GM12878 (cell line): ENCODE data around the gene NSMCE1. TPM values are rescaled to one million over a fixed set of nuclear protein-coding genes. Genes with fewer than 3 reads are reported as not detected.

Experiments
- ATAC-seq: fragments of 200-7000 bp; cut with Tn5 transposase; 3 replicates; pipeline ENCODE4 v1.9.1; 2020; ENCODE audit warnings: mild to moderate bottlenecking, moderate library complexity
- BruUV-seq: library from RNA; stranded (reverse); fragments of 400-500 nt; replicated peaks from 2 replicates; lab custom pipeline; 2021; lab: Mats Ljungman, UMichigan
- CTCF ChIA-PET: fragments of 300-600 bp; sonication (Branson Sonifier 250); formaldehyde crosslinking; extraction: SDS; loops from one replicate; lab custom pipeline; 2021; ENCODE audit warnings: inconsistent platforms; lab: Yijun Ruan, JAX
- POLR2A ChIA-PET: fragments of 350-600 bp; formaldehyde crosslinking; extraction: SDS; loops from one replicate; lab custom pipeline; 2021; ENCODE audit warnings: inconsistent platforms; lab: Charles Lee
- RAD21 ChIA-PET: fragments of 300-600 bp; sonication (Branson Sonifier 250); formaldehyde crosslinking; loops from one replicate; lab custom pipeline; 2023; ENCODE audit warnings: antibody characterized with exemption; ENCODE audit not compliant: unreplicated experiment; lab: Charles Lee
- SMC1A ChIA-PET: fragments of 300-600 bp; sonication (Branson Sonifier 250); formaldehyde crosslinking; loops from one replicate; lab custom pipeline; 2023; ENCODE audit not compliant: unreplicated experiment, uncharacterized antibody; lab: Charles Lee
- DNase-seq: peaks from one replicate; pipeline ENCODE4 v3.0.0-alpha.2; 2011; ENCODE audit warnings: low read depth, low spot score
- FAIRE-seq: peaks from 3 replicates; lab custom pipeline; 2011; peaks lifted over from hg19 to GRCh38; lab: Jason Lieb, UNC
- H2AFZ ChIP-seq: 2 replicates; pipeline ENCODE4 v1.6.0; 2011; ENCODE audit warnings: low read depth, low read length, control low read depth; ENCODE audit not compliant: control insufficient read depth
- H3K27ac ChIP-seq: 2 replicates; pipeline ENCODE4 v1.5.1; 2011; ENCODE audit warnings: control low read depth; ENCODE audit not compliant: control insufficient read depth, insufficient read depth
- H3K27me3 ChIP-seq, 2 experiments: replicated peaks in 1 of 2; 2 replicates each; pipeline versions ENCODE4 v1.6.0 to v1.6.1; 2011; ENCODE audit warnings: low read length in 1 of 2; ENCODE audit not compliant: control insufficient read depth in 2 of 2, insufficient read depth in 2 of 2
- H3K36me3 ChIP-seq, 2 experiments: 2 replicates each; pipeline ENCODE4 v1.5.1; 2011; ENCODE audit warnings: low read length in 1 of 2; ENCODE audit not compliant: control insufficient read depth in 2 of 2, insufficient read depth in 2 of 2
- H3K4me1 ChIP-seq: 2 replicates; pipeline ENCODE4 v1.6.1; 2011; ENCODE audit warnings: mild to moderate bottlenecking, low read length, moderate library complexity, mixed read lengths; ENCODE audit not compliant: control insufficient read depth, insufficient read depth
- H3K4me2 ChIP-seq: 2 replicates; pipeline ENCODE4 v1.6.0; 2011; ENCODE audit warnings: control low read depth; ENCODE audit not compliant: control insufficient read depth, insufficient read depth
- H3K4me3 ChIP-seq: fragments of 200-600 bp; sonication (generic); 2 replicates; pipeline ENCODE4 v1.5.1; 2016
- H3K79me2 ChIP-seq: 2 replicates; pipeline ENCODE4 v1.6.0; 2011; ENCODE audit warnings: low read length; ENCODE audit not compliant: control insufficient read depth, insufficient read depth
- H3K9ac ChIP-seq: 2 replicates; pipeline ENCODE4 v1.8.0; 2011; ENCODE audit warnings: low read length, control low read depth, mixed read lengths; ENCODE audit not compliant: control insufficient read depth, insufficient read depth
- H3K9me3 ChIP-seq: replicated peaks from 3 replicates; pipeline ENCODE4 v1.5.1; 2011; ENCODE audit warnings: mild to moderate bottlenecking, low read length; ENCODE audit not compliant: control insufficient read depth, insufficient read depth
- H4K20me1 ChIP-seq: 2 replicates; pipeline ENCODE4 v1.6.0; 2011; ENCODE audit not compliant: control insufficient read depth, insufficient read depth
- BACH1 ChIP-seq: fragments of 450-650 bp; IDR thresholded peaks from 2 replicates; pipeline ENCODE4 v1.6.1; 2017; ENCODE audit warnings: mild to moderate bottlenecking, borderline replicate concordance
- CREB1 ChIP-seq: IDR thresholded peaks from 2 replicates; pipeline ENCODE4 v1.6.1; 2012; ENCODE audit warnings: low read depth, mild to moderate bottlenecking, inconsistent platforms
- DPF2 ChIP-seq: fragments of 450-650 bp; IDR thresholded peaks from 2 replicates; pipeline ENCODE4 v1.6.1; 2017; ENCODE audit warnings: mild to moderate bottlenecking
- FOXM1 ChIP-seq: IDR thresholded peaks from 2 replicates; pipeline ENCODE4 v1.6.1; 2012; ENCODE audit warnings: low read depth, mild to moderate bottlenecking, inconsistent platforms, low read length, moderate library complexity
- MEF2A ChIP-seq: IDR thresholded peaks from 2 replicates; pipeline ENCODE4 v1.6.1; 2011; ENCODE audit warnings: low read depth, mild to moderate bottlenecking, low read length, moderate library complexity; ENCODE audit not compliant: insufficient read depth
- MEF2B ChIP-seq: fragments of 450-650 bp; IDR thresholded peaks from 2 replicates; pipeline ENCODE4 v1.6.1; 2018; ENCODE audit warnings: mild to moderate bottlenecking, moderate library complexity; ENCODE audit not compliant: partially characterized antibody, poor library complexity, severe bottlenecking
- MYC ChIP-seq: IDR thresholded peaks from 2 replicates; pipeline ENCODE4 v1.6.1; 2011; ENCODE audit warnings: mild to moderate bottlenecking, low read length, moderate library complexity, inconsistent platforms; ENCODE audit not compliant: insufficient read depth, insufficient replicate concordance, insufficient read length, severe bottlenecking
- NFIC ChIP-seq: IDR thresholded peaks from 2 replicates; pipeline ENCODE4 v1.6.1; 2012; ENCODE audit warnings: low read depth, mild to moderate bottlenecking, inconsistent platforms, low read length, moderate library complexity
- NFXL1 ChIP-seq: fragments of 450-650 bp; IDR thresholded peaks from 2 replicates; pipeline ENCODE4 v1.6.1; 2017; ENCODE audit warnings: antibody characterized with exemption, mild to moderate bottlenecking, borderline replicate concordance
- POLR2AphosphoS5 ChIP-seq: IDR thresholded peaks from 2 replicates; pipeline ENCODE4 v1.6.1; 2011; ENCODE audit warnings: mild to moderate bottlenecking, low read length, inconsistent platforms
- RFX5 ChIP-seq: IDR thresholded peaks from 2 replicates; pipeline ENCODE4 v1.6.1; 2011; ENCODE audit warnings: low read depth, low read length, improper control_type of control experiment
- SREBF1 ChIP-seq: IDR thresholded peaks from 2 replicates; pipeline ENCODE4 v1.6.1; 2012; ENCODE audit warnings: mild to moderate bottlenecking, low read length
- TCF3 ChIP-seq: IDR thresholded peaks from 2 replicates; pipeline ENCODE4 v1.6.1; 2012; ENCODE audit warnings: low read depth, mild to moderate bottlenecking, low read length, borderline replicate concordance; ENCODE audit not compliant: insufficient read depth
- WGBS: methylation state at CpG from one replicate; pipeline ENCODE4 v1.1.6; 2016; ENCODE audit warnings: low lambda C conversion rate; ENCODE audit not compliant: insufficient replicate concordance, insufficient coverage; ENCODE audit errors: missing lambda C conversion rate; 5-methylcytosine and 5-hydroxymethylcytosine counted together
- in situ Hi-C: fragments of 300-500 bp; cut with MboI; formaldehyde crosslinking; loops from 9 replicates; pipeline ENCODE4 v1.14.3; 2018; ENCODE audit warnings: mixed read lengths
- intact Hi-C: fragments of 100-400 bp; cut with micrococcal nuclease; formaldehyde crosslinking; loops from one replicate; pipeline ENCODE4 v1.14.2; 2022; ENCODE audit not compliant: unreplicated experiment
- polyA plus RNA-seq, 11 experiments: library from polyadenylated mRNA; depleted of rRNA in 4 of 11; unstranded in 6 of 11; stranded (reverse) in 5 of 11; fragments of >200 nt; fragmentation: Nextera tagmentation in 4 of 11; fragmentation: Illumina TruSeq in 1 of 11; extraction: Ambion mirVana in 4 of 11; extraction: Trizol in 1 of 11; gene quantifications; 1 replicate in 1 of 11; 2 replicates in 10 of 11; pipeline versions ENCODE4 v1.2.1 to v1.2.3, GENCODE V29; 2011 to 2016; ENCODE audit warnings: inconsistent platforms in 2 of 11, missing spikeins in 2 of 11, low read depth in 1 of 11
- total RNA-seq, 4 experiments: library from RNA; depleted of rRNA in 3 of 4; stranded (reverse); fragments of >200 nt in 3 of 4; fragmentation: Illumina TruSeq in 1 of 4; extraction: Trizol in 1 of 4; gene quantifications; 2 replicates each; pipeline versions ENCODE4 v1.2.1 to v1.2.3, GENCODE V29; 2013 to 2021
- TF ChIP-seq, protein P1 (sequence below): IDR thresholded peaks from 2 replicates; pipeline ENCODE4 v1.6.1; 2011; ENCODE audit warnings: low read depth, low read length, improper control_type of control experiment, borderline replicate concordance
- TF ChIP-seq, protein P2 (sequence below): fragments of 450-650 bp; formaldehyde crosslinking; IDR thresholded peaks from 2 replicates; pipeline ENCODE4 v1.4.0; 2020; ENCODE audit warnings: mild to moderate bottlenecking, moderate library complexity
- TF ChIP-seq, protein P3 (sequence below): fragments of 450-650 bp; conservative IDR thresholded peaks from 2 replicates; pipeline ENCODE4 v1.6.1; 2017; ENCODE audit warnings: mild to moderate bottlenecking, moderate library complexity

NSMCE1 gene
- total and polyA plus RNA-seq, 10 of the 15 experiments (the other 5 are each of a cell fraction or from before 2014, with no cell fraction given), result 54.0 to 214 (median 71.4) TPM

DNA sequence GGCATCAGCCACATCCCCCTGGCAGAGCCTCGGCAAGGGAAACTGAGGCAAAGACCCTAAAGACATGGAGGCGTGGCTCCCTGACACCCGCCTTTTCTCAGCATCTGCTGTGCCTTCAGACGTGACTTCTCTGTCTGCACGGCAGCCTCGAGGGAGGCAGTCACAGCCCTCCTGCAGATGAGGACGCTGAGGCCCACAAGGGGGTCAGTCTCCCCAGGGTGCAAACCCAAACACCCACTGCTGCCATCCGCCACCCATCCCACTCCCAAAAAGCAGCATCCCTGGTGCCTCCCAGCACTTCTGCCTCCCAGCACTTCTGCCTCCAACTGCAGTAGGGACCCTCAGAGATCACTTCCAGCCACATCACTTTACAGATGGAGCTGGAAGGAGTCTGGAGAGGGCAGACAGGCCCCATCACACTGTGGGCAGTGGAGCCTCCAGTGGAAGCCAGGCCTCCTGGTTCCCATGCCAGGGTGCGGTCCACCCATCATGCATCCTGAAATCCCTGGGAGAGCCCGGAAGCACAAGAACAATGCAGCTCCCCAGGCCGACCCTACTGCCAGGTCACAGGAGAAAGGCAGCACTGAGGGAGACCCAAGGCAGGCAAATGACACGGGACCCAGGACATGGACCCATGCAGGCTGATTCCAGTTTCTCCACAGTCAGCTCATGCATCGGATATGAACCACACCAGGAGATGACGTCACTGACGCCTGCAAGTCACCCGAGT, 41.4 kb downstream of the NSMCE1 start:
- no peaks in the 10 kb centered on the region for H4K20me1 ChIP-seq
- WGBS, result 61% methylated on average over 16 of the region's 16 CpGs
- ATAC-seq (no peak), DNase-seq (no peak), FAIRE-seq (no peak)
- BruUV-seq, result no TSS peak
- no peaks in the 10 kb centered on the region for H3K9me3 ChIP-seq
- no peak overlapping the region for H3K4me3 ChIP-seq
- no peak for TF ChIP-seq RFX5
- no peak for TF ChIP-seq MYC
- TF ChIP-seq FOXM1, result no peak
- TF ChIP-seq, protein P1, sequence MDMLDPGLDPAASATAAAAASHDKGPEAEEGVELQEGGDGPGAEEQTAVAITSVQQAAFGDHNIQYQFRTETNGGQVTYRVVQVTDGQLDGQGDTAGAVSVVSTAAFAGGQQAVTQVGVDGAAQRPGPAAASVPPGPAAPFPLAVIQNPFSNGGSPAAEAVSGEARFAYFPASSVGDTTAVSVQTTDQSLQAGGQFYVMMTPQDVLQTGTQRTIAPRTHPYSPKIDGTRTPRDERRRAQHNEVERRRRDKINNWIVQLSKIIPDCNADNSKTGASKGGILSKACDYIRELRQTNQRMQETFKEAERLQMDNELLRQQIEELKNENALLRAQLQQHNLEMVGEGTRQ, result no peak
- TF ChIP-seq BACH1, result no peak
- no peak for TF ChIP-seq TCF3
- TF ChIP-seq MEF2B, result no peak
- TF ChIP-seq SREBF1, result no peak
- no peak for TF ChIP-seq MEF2A
- no peak for TF ChIP-seq CREB1
- no peak for TF ChIP-seq DPF2
- TF ChIP-seq NFIC, result no peak
- no peak for TF ChIP-seq NFXL1
- TF ChIP-seq, protein P2, sequence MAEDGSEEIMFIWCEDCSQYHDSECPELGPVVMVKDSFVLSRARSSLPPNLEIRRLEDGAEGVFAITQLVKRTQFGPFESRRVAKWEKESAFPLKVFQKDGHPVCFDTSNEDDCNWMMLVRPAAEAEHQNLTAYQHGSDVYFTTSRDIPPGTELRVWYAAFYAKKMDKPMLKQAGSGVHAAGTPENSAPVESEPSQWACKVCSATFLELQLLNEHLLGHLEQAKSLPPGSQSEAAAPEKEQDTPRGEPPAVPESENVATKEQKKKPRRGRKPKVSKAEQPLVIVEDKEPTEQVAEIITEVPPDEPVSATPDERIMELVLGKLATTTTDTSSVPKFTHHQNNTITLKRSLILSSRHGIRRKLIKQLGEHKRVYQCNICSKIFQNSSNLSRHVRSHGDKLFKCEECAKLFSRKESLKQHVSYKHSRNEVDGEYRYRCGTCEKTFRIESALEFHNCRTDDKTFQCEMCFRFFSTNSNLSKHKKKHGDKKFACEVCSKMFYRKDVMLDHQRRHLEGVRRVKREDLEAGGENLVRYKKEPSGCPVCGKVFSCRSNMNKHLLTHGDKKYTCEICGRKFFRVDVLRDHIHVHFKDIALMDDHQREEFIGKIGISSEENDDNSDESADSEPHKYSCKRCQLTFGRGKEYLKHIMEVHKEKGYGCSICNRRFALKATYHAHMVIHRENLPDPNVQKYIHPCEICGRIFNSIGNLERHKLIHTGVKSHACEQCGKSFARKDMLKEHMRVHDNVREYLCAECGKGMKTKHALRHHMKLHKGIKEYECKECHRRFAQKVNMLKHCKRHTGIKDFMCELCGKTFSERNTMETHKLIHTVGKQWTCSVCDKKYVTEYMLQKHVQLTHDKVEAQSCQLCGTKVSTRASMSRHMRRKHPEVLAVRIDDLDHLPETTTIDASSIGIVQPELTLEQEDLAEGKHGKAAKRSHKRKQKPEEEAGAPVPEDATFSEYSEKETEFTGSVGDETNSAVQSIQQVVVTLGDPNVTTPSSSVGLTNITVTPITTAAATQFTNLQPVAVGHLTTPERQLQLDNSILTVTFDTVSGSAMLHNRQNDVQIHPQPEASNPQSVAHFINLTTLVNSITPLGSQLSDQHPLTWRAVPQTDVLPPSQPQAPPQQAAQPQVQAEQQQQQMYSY (CRISPR knock-in tag), result no peak
- TF ChIP-seq, protein P3, sequence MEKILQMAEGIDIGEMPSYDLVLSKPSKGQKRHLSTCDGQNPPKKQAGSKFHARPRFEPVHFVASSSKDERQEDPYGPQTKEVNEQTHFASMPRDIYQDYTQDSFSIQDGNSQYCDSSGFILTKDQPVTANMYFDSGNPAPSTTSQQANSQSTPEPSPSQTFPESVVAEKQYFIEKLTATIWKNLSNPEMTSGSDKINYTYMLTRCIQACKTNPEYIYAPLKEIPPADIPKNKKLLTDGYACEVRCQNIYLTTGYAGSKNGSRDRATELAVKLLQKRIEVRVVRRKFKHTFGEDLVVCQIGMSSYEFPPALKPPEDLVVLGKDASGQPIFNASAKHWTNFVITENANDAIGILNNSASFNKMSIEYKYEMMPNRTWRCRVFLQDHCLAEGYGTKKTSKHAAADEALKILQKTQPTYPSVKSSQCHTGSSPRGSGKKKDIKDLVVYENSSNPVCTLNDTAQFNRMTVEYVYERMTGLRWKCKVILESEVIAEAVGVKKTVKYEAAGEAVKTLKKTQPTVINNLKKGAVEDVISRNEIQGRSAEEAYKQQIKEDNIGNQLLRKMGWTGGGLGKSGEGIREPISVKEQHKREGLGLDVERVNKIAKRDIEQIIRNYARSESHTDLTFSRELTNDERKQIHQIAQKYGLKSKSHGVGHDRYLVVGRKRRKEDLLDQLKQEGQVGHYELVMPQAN, result no peak
- TF ChIP-seq POLR2AphosphoS5, result no peak
- in situ Hi-C loops (no loop called here), intact Hi-C loops (no loop called here)
- no peak overlapping the region for H2AFZ ChIP-seq
- RAD21 ChIA-PET, result interaction anchor here (1.4 kb wide), 1 partner anchor 141 kb away, joined by 5 read pairs; no protein-coding TSS in a partner anchor
- no peak overlapping the region for H3K27ac ChIP-seq
- no peaks in the 10 kb centered on the region for H3K79me2 ChIP-seq
- H3K9ac ChIP-seq, result no peak overlapping the region
- peaks cover 0 to 3% of the 10 kb centered on the region in 2 experiments; a peak in 3 of 4 replicates for H3K36me3 ChIP-seq
- CTCF ChIA-PET, result interaction anchor here (0.7 to 0.8 kb wide), 2 partner anchors 111 to 141 kb away, joined by 3 to 4 read pairs; no protein-coding TSS in a partner anchor
- POLR2A ChIA-PET, result no interaction called here
- SMC1A ChIA-PET, result interaction anchor here (0.6 kb wide), 1 partner anchor 16 kb away, joined by 3 read pairs; no protein-coding TSS in a partner anchor
- no peak overlapping the region for H3K4me2 ChIP-seq
- H3K4me1 ChIP-seq, result peaks cover 13% of the 10 kb centered on the region
- no peaks in the 10 kb centered on the region for H3K27me3 ChIP-seq
